ENCODE data around the gene LRRC73. TPM values are rescaled to one million over a fixed set of nuclear protein-coding genes. Genes with fewer than 3 reads are reported as not detected.

Gene LRRC73
- total RNA-seq, 1 experiment from 2014 or later = 0.55 TPM

GRCh38 chr6:43524483-43524961 lies 14.4 kb upstream of the LRRC73 start:
- 0 out of 2 replicates have a peak, but pooled peaks cover 8% of the 10 kb centered on the region for H4K20me1 ChIP-seq (ENCODE audit: insufficient read depth)
- H3K27me3 ChIP-seq (ENCODE audit: insufficient read depth, low read depth) = no peaks in the 10 kb centered on the region
- intact Hi-C loops (cut with micrococcal nuclease; ENCODE audit: unreplicated experiment) = no loop called here
- TF ChIP-seq EZH2 (IDR thresholded peaks at IDR 0.05; ENCODE audit: low read depth) = no peak
- no peaks in the 10 kb centered on the region for H3K9me2 ChIP-seq (ENCODE audit: insufficient read depth)
- ChIA-PET POLR2A (ENCODE audit: unreplicated experiment) (interaction anchor here (0.6 to 0.8 kb wide), 5 partner anchors 22 to 782 kb away, joined by 3 to 31 read pairs (median 4); partner anchors contain the start of genes KLC4, MRPL2, POLH and XPO5), CTCF (interaction anchor here (0.6 kb wide), 2 partner anchors 47 to 128 kb away, joined by 3 to 6 read pairs; no protein-coding TSS in a partner anchor)
- H3K36me3 ChIP-seq (ENCODE audit: low read depth) = peaks cover 50% of the 10 kb centered on the region
- H3K27ac ChIP-seq = no peak overlapping the region
- H3K9me3 ChIP-seq (ENCODE audit: insufficient read depth, low read depth) = no peaks in the 10 kb centered on the region
- BruUV-seq (replicated peaks) = no TSS peak
- H3K79me2 ChIP-seq (ENCODE audit: low read depth) = peaks cover 7% of the 10 kb centered on the region
- no peak overlapping the region for H2AFZ ChIP-seq
- peaks cover 8% of the 10 kb centered on the region for H3K4me1 ChIP-seq (replicated peaks; ENCODE audit: insufficient read depth)
- peak in 1 of 2 experiments; percentile 17 for DNase-seq
- peaks cover 81% of the 10 kb centered on the region for H3F3A ChIP-seq (ENCODE audit: insufficient read depth, low read depth)
- 0 out of 2 replicates have a peak overlapping the region, but pooled peaks have one; percentile 3 for H3K4me2 ChIP-seq
- no peak overlapping the region for H3K4me3 ChIP-seq

DNA sequence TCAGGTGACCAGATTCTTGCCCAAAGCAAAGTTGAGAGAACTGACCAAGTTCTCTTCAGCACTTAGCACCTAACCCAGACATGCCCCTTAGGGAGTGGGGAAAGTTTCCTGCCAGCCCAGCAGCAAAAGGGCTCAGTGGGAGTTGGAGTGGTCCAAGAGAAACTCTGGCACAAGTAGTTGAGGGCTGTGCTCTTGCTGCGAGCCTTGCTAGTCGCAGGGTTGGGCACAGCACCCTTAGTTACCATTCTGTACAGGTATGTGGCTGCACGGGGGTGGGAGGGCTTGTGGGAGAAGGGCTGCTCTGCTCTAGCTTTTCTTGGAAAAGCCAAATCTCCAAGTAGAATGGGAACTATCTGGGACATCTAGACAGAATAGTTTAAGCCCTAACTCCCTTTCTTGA lies 13.1 kb upstream of the LRRC73 start:
- ChIA-PET CTCF (no interaction called here), POLR2A (ENCODE audit: unreplicated experiment) (no interaction called here)
- peaks cover 16% of the 10 kb centered on the region for H3K4me1 ChIP-seq (replicated peaks; ENCODE audit: insufficient read depth)
- peaks cover 51% of the 10 kb centered on the region for H3K36me3 ChIP-seq (ENCODE audit: low read depth)
- H3K27ac ChIP-seq = no peak overlapping the region
- peaks cover 86% of the 10 kb centered on the region for H3F3A ChIP-seq (ENCODE audit: insufficient read depth, low read depth)
- no peaks in the 10 kb centered on the region for H3K9me3 ChIP-seq (ENCODE audit: insufficient read depth, low read depth)
- no peak overlapping the region for H2AFZ ChIP-seq
- peaks cover 20% of the 10 kb centered on the region for H4K20me1 ChIP-seq (ENCODE audit: insufficient read depth)
- DNase-seq = no peak
- intact Hi-C loops (cut with micrococcal nuclease; ENCODE audit: unreplicated experiment) = no loop called here
- no peak overlapping the region for H3K4me3 ChIP-seq
- TF ChIP-seq, protein P1, sequence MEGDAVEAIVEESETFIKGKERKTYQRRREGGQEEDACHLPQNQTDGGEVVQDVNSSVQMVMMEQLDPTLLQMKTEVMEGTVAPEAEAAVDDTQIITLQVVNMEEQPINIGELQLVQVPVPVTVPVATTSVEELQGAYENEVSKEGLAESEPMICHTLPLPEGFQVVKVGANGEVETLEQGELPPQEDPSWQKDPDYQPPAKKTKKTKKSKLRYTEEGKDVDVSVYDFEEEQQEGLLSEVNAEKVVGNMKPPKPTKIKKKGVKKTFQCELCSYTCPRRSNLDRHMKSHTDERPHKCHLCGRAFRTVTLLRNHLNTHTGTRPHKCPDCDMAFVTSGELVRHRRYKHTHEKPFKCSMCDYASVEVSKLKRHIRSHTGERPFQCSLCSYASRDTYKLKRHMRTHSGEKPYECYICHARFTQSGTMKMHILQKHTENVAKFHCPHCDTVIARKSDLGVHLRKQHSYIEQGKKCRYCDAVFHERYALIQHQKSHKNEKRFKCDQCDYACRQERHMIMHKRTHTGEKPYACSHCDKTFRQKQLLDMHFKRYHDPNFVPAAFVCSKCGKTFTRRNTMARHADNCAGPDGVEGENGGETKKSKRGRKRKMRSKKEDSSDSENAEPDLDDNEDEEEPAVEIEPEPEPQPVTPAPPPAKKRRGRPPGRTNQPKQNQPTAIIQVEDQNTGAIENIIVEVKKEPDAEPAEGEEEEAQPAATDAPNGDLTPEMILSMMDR (conservative IDR thresholded peaks at IDR 0.05) = no peak
- TF ChIP-seq EZH2 (IDR thresholded peaks at IDR 0.05; ENCODE audit: low read depth) = no peak
- no TSS peak for BruUV-seq (replicated peaks)
- no peaks in the 10 kb centered on the region for H3K9me2 ChIP-seq (ENCODE audit: insufficient read depth)
- H3K27me3 ChIP-seq (ENCODE audit: insufficient read depth, low read depth) = no peaks in the 10 kb centered on the region
- peaks cover 19% of the 10 kb centered on the region for H3K79me2 ChIP-seq (ENCODE audit: low read depth)
- H3K4me2 ChIP-seq = no peak overlapping the region

DNA sequence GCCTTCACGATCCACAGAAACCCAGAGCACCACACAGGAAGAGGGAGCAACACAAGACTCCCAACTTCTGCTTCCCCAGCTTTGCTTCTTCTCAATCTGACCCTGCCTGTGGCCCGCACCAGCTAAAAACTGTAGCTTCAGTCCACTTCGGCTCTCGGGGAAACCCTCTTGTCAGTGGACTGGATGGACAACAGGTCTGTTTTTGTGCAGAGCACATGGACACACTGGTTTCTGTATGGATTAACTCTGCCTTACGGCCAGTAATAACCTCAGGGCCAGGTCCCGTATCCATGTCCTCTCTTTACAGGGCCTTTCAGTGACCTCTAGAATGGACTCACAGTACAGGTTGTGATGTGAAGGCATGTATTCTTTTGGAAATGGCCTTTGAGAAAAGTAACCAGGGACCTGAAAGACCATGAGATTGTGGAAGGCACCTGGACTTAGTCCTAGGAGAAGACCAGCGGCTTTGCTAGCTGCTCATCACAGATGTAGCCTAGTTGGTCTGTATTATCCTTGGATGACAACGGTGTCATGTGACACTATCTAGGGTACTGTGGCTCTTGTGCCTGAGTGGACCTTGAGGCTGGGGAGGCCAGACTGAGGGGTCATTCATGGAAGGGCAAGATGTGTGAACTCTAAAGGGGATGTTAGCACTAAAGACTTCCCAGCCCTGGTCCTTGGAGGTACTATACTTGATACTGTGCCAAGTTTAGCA lies 12.6 kb upstream of the LRRC73 start:
- Histone ChIP-seq H3F3A (ENCODE audit: insufficient read depth, low read depth) (peaks cover 87% of the 10 kb centered on the region), H3K27ac (no peak overlapping the region), H3K4me1 (replicated peaks; ENCODE audit: insufficient read depth) (peaks cover 19% of the 10 kb centered on the region), H3K79me2 (ENCODE audit: low read depth) (peaks cover 25% of the 10 kb centered on the region), H3K9me2 (ENCODE audit: insufficient read depth) (no peaks in the 10 kb centered on the region), H3K9me3 (ENCODE audit: insufficient read depth, low read depth) (no peaks in the 10 kb centered on the region), H4K20me1 (ENCODE audit: insufficient read depth) (peaks cover 26% of the 10 kb centered on the region), H3K4me3 (no peak overlapping the region), H3K36me3 (ENCODE audit: low read depth) (peaks cover 46% of the 10 kb centered on the region), H3K4me2 (no peak overlapping the region), H2AFZ (no peak overlapping the region), H3K27me3 (ENCODE audit: insufficient read depth, low read depth) (no peaks in the 10 kb centered on the region)
- no peak for DNase-seq
- intact Hi-C loops (cut with micrococcal nuclease; ENCODE audit: unreplicated experiment) = no loop called here
- ChIA-PET CTCF (no interaction called here), POLR2A (ENCODE audit: unreplicated experiment) (no interaction called here)
- no TSS peak for BruUV-seq (replicated peaks)
- TF ChIP-seq EZH2 (IDR thresholded peaks at IDR 0.05; ENCODE audit: low read depth) = no peak
- TF ChIP-seq, protein P1 (conservative IDR thresholded peaks at IDR 0.05) = no peak

Data from PC-9 (cell line).